Thoracic aorta (tissue), 2 donors: ENCODE data around the gene CNTNAP4. TPM values are rescaled to one million over a fixed set of nuclear protein-coding genes. Genes with fewer than 3 reads are reported as not detected.

Experiments
- ATAC-seq: fragments of 150-250 bp; one replicate; pipeline ENCODE4 v1.8.0; 2017; ENCODE audit warnings: low read depth; ENCODE audit not compliant: insufficient number of reproducible peaks, low FRiP score
- DNase-seq: peaks from one replicate; pipeline ENCODE4 v3.0.0-alpha.2; 2020; ENCODE audit warnings: low spot score
- H3K27ac ChIP-seq, 2 donors: fragments of 200-600 bp; sonication (generic); 1 replicate in 1 of 2; 2 replicates in 1 of 2; pipeline ENCODE4 v1.5.1; 2016; ENCODE audit warnings: mild to moderate bottlenecking in 2 of 2, moderate library complexity in 2 of 2
- H3K27me3 ChIP-seq: fragments of 200-600 bp; sonication (generic); replicated peaks from 2 replicates; pipeline ENCODE4 v1.6.0; 2016; ENCODE audit warnings: mild to moderate bottlenecking; ENCODE audit not compliant: insufficient read depth
- H3K36me3 ChIP-seq: fragments of 200-600 bp; sonication (generic); one replicate; pipeline ENCODE4 v1.5.1; 2016
- H3K4me1 ChIP-seq, 2 donors: fragments of 200-600 bp; sonication (generic); 1 replicate in 1 of 2; 2 replicates in 1 of 2; pipeline versions ENCODE4 v1.5.1 to v1.6.0; 2016; ENCODE audit warnings: low read depth in 2 of 2, mild to moderate bottlenecking in 1 of 2; ENCODE audit not compliant: control insufficient read depth in 1 of 2
- H3K4me3 ChIP-seq: fragments of 200-600 bp; sonication (generic); 2 replicates; pipeline ENCODE4 v1.5.1; 2016; ENCODE audit warnings: mild to moderate bottlenecking
- H3K9me3 ChIP-seq: fragments of 200-600 bp; sonication (generic); 2 replicates; pipeline ENCODE4 v1.5.1; 2016
- CTCF ChIP-seq: fragments of 200-600 bp; sonication (generic); IDR thresholded peaks from one replicate; pipeline ENCODE4 v1.5.1; 2019; ENCODE audit warnings: antibody characterized with exemption
- total RNA-seq, 2 donors: library from RNA; depleted of rRNA; stranded (reverse); fragments of >200 nt; gene quantifications; one replicate each; pipeline versions ENCODE4 v1.1.0 to v1.2.3, GENCODE V29; 2016

The CNTNAP4 gene
- total RNA-seq, 2 donors from 2014 or later, result not detected

GRCh38 chr16:76502063-76502462 lies 224.9 kb downstream of the CNTNAP4 start:
- TF ChIP-seq CTCF, result no peak
- Histone ChIP-seq H3K27me3 (no peaks in the 10 kb centered on the region), H3K4me1 (no peaks in the 10 kb centered on the region), H3K36me3 (no peaks in the 10 kb centered on the region), H3K27ac (no peak overlapping the region), H3K4me3 (no peak overlapping the region), H3K9me3 (no peaks in the 10 kb centered on the region)
- DNase-seq (no peak), ATAC-seq (no peak)

- ATAC-seq (no peak), DNase-seq (no peak)
- H3K27me3 ChIP-seq, result no peaks in the 10 kb centered on the region
- no peaks in the 10 kb centered on the region for H3K9me3 ChIP-seq
- no peak for TF ChIP-seq CTCF
- H3K36me3 ChIP-seq, result no peaks in the 10 kb centered on the region
- no peak overlapping the region for H3K27ac ChIP-seq
- no peak overlapping the region for H3K4me3 ChIP-seq
- H3K4me1 ChIP-seq, result no peaks in the 10 kb centered on the region
These were observed 225.4 kb downstream of the CNTNAP4 start for GRCh38 chr16:76502555-76502954.

GRCh38 chr16:76503091-76503490 lies 225.9 kb downstream of the CNTNAP4 start:
- TF ChIP-seq CTCF, result no peak
- H3K27ac ChIP-seq, result no peak overlapping the region
- no peaks in the 10 kb centered on the region for H3K27me3 ChIP-seq
- H3K4me1 ChIP-seq, result no peaks in the 10 kb centered on the region
- DNase-seq (no peak), ATAC-seq (no peak)
- H3K9me3 ChIP-seq, result no peaks in the 10 kb centered on the region
- H3K36me3 ChIP-seq, result no peaks in the 10 kb centered on the region
- H3K4me3 ChIP-seq, result no peak overlapping the region

- H3K27me3 ChIP-seq, result no peaks in the 10 kb centered on the region
- no peak for ATAC-seq
These were observed 234.0 kb downstream of the CNTNAP4 start for GRCh38 chr16:76511203-76511602.

GRCh38 chr16:76518781-76519180 lies 241.6 kb downstream of the CNTNAP4 start:
- ATAC-seq (no peak), DNase-seq (no peak)
- H3K4me3 ChIP-seq, result no peak overlapping the region
- no peak for TF ChIP-seq CTCF
- H3K27ac ChIP-seq, result no peak overlapping the region
- no peaks in the 10 kb centered on the region for H3K36me3 ChIP-seq
- no peaks in the 10 kb centered on the region for H3K27me3 ChIP-seq
- no peaks in the 10 kb centered on the region for H3K9me3 ChIP-seq
- no peaks in the 10 kb centered on the region for H3K4me1 ChIP-seq

More at GRCh38 chr16:76511203-76511602, 234.0 kb downstream of the CNTNAP4 start:
- DNase-seq, result no peak
- no peak overlapping the region for H3K27ac ChIP-seq
- TF ChIP-seq CTCF, result no peak
- no peaks in the 10 kb centered on the region for H3K9me3 ChIP-seq
- no peak overlapping the region for H3K4me3 ChIP-seq
- H3K36me3 ChIP-seq, result no peaks in the 10 kb centered on the region
- no peaks in the 10 kb centered on the region for H3K4me1 ChIP-seq
